Fibroblast of lung (primary cell): ENCODE measurements around the gene FYN.

Source experiments
- EZH2 ChIP-seq: IDR thresholded peaks from 2 replicates; pipeline ENCODE4 v1.5.1; 2012; ENCODE audit warnings: low read length, control low read depth, mild to moderate bottlenecking; ENCODE audit errors: missing control alignments
- TF ChIP-seq, protein P1 (sequence below), 2 donors: IDR thresholded peaks in 1 of 2; conservative IDR thresholded peaks in 1 of 2; 1 replicate in 1 of 2; 2 replicates in 1 of 2; pipeline ENCODE4 v1.5.1; 2011 to 2012; ENCODE audit warnings: low read length in 2 of 2, control low read depth in 1 of 2, inconsistent platforms in 1 of 2, low read depth in 1 of 2, mild to moderate bottlenecking in 1 of 2

DNA sequence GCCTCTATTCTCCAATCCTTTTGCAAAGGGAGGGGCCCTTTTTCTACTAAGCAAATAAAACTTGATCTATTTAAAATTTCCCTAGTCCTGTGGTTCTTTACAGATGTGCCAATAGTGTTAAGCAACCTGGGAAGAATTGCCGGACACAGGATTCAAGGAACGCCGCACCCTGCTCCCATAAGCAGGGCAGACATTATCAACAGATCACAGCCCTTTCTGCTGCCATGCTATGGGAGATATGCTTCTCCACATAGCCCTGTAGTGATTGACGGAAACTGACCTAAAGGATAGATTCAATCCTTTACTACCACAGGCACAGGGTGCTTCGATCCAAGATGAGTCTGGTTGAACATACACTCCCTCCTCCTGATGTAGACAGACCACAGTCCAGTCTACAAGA lies 149.2 kb downstream of the FYN start:
- TF ChIP-seq, protein P1, sequence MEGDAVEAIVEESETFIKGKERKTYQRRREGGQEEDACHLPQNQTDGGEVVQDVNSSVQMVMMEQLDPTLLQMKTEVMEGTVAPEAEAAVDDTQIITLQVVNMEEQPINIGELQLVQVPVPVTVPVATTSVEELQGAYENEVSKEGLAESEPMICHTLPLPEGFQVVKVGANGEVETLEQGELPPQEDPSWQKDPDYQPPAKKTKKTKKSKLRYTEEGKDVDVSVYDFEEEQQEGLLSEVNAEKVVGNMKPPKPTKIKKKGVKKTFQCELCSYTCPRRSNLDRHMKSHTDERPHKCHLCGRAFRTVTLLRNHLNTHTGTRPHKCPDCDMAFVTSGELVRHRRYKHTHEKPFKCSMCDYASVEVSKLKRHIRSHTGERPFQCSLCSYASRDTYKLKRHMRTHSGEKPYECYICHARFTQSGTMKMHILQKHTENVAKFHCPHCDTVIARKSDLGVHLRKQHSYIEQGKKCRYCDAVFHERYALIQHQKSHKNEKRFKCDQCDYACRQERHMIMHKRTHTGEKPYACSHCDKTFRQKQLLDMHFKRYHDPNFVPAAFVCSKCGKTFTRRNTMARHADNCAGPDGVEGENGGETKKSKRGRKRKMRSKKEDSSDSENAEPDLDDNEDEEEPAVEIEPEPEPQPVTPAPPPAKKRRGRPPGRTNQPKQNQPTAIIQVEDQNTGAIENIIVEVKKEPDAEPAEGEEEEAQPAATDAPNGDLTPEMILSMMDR (conservative IDR thresholded peaks at IDR 0.05 in 1 of 2, IDR thresholded peaks at IDR 0.05 in 1 of 2; ENCODE audit: low read depth in 1 of 2, low read length in 2 of 2), result no peak
- no peak for TF ChIP-seq EZH2
